Measurements from ENCODE around the gene ZNF513. TPM values are rescaled to one million over a fixed set of nuclear protein-coding genes. Genes with fewer than 3 reads are reported as not detected.
"Not testable (repeated sequence)": the region's sequence is repeated elsewhere in the genome, so short reads cannot be mapped to it uniquely, and the experiment has no call there.

Gene ZNF513
- 3.7 TPM for polyA plus RNA-seq (2012; ENCODE audit: missing spikeins)

GRCh38 chr2:27380626-27381545 is at the start of gene ZNF513:
Gene ZNF513 (minus strand): TSS chr2:27380734. CDS start chr2:27380526, 208 bp downstream.
- DNase-seq (ENCODE audit: insufficient read length) (peak; percentile 92), FAIRE-seq (peak; percentile 98)

GRCh38 chr2:27428978-27429541 is 48.5 kb upstream of the ZNF513 start:
- DNase-seq (ENCODE audit: insufficient read length), result peak; percentile 75
- FAIRE-seq, result peak; percentile 85

More at GRCh38 chr2:27380626-27381545, at the start of gene ZNF513:
- peak; percentile 74; the same call in 1 of the 2 replicates for TF ChIP-seq POLR2AphosphoS5 (IDR thresholded peaks at IDR 0.05; ENCODE audit: low read depth, low read length)
- no peak for TF ChIP-seq TAF1 (IDR thresholded peaks at IDR 0.05; ENCODE audit: borderline replicate concordance, low read depth, low read length)
- peak; percentile 67; the same call in 1 of the 2 replicates for TF ChIP-seq POLR2A (IDR thresholded peaks at IDR 0.05; ENCODE audit: low read depth, low read length)

DNA sequence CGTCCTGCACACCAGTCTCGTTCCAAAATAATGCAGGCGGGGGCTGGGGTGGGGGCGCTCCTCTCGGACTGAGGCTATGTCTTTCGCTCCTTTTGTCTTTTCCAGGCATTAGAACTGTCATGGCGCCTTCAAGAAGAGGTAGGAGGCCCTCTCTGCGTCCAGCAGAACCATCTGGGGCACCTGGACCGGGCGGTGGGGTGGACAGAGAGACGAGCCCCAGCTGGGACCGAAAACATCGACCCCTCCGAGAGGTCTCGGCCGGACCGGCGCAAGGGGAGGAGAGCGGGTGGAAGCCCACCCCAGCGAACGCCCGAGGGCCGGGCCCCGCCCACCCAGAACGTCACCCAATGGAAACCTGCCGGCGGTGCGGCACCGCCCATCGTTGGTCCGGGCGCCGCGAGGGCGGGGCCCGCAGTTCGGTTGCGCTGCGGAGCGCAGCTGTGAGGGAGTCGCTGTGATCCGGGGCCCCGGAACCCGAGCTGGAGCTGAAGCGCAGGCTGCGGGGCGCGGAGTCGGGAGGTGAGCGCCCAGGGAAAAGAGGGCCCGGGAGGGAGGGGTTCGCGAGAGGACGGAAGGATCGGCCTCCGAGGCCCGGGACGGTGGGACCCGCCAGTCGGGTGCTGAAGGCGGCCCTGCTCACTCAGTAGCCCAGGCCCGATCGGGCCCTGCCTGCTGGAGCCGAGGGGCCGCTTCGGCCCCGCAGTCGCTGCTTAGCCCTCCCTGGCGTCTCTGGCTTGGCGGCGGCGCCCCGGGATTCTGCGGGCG is 47.9 kb upstream of the ZNF513 start, which contains the start of gene NRBP1:
Gene NRBP1 (plus strand): TSS at position 419 of the 765 bp plus-strand sequence. CDS start 4,643 bp downstream, outside the sequence.
- TF ChIP-seq POLR2AphosphoS5 (IDR thresholded peaks at IDR 0.05; ENCODE audit: low read depth, low read length) (peak; percentile 73), POLR2A (IDR thresholded peaks at IDR 0.05; ENCODE audit: low read depth, low read length) (peak; percentile 82), TAF1 (IDR thresholded peaks at IDR 0.05; ENCODE audit: borderline replicate concordance, low read depth, low read length) (peak; percentile 69)
- DNase-seq (ENCODE audit: insufficient read length) (peak; percentile 83), FAIRE-seq (peak; percentile 95)

More at GRCh38 chr2:27428978-27429541, 48.5 kb upstream of the ZNF513 start:
- TF ChIP-seq TAF1 (IDR thresholded peaks at IDR 0.05; ENCODE audit: borderline replicate concordance, low read depth, low read length), result no peak
- TF ChIP-seq POLR2AphosphoS5 (IDR thresholded peaks at IDR 0.05; ENCODE audit: low read depth, low read length), result no peak
- TF ChIP-seq POLR2A (IDR thresholded peaks at IDR 0.05; ENCODE audit: low read depth, low read length), result no peak

DNA sequence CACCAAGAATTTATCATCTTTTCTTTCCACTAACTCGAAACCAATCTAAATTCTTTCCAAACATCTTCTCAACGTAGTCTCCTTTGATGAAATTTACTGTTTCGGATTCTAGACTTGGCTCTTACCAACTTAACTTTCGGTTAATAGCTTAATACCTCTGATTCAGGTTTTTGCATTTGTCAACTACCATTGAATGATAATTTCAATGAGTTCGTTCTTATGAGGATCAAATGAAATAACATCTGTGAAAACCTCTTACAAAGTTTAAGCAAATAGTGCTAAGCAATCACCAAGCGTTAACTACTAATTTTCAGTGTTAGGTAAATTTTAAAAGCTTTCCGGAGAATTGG is 47.3 kb upstream of the ZNF513 start:
- no peak for FAIRE-seq
- DNase-seq (ENCODE audit: insufficient read length), result no peak
- TF ChIP-seq POLR2AphosphoS5 (IDR thresholded peaks at IDR 0.05; ENCODE audit: low read depth, low read length) (no peak), TAF1 (IDR thresholded peaks at IDR 0.05; ENCODE audit: borderline replicate concordance, low read depth, low read length) (no peak), POLR2A (IDR thresholded peaks at IDR 0.05; ENCODE audit: low read depth, low read length) (no peak)

DNA sequence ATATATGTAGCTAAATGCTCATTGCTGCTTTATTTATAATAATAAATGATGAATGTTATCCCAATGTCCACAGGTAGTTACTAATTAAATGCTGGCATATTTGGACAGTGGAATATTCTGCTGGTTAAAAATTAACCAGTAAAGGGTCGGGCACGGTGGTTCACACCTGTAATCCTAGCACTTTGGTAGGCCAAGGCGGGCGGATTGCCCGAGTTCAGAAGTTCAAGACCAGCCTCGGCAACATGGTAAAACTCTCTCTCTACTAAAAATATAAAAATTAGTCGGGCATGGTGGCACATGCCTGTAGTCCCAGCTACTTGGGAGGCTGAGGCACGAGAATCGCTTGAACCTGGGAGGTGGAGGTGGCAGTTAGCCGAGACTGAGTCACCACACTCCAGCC is 44.5 kb upstream of the ZNF513 start:
- FAIRE-seq; DNase-seq (ENCODE audit: insufficient read length): not testable (repeated sequence)

DNA sequence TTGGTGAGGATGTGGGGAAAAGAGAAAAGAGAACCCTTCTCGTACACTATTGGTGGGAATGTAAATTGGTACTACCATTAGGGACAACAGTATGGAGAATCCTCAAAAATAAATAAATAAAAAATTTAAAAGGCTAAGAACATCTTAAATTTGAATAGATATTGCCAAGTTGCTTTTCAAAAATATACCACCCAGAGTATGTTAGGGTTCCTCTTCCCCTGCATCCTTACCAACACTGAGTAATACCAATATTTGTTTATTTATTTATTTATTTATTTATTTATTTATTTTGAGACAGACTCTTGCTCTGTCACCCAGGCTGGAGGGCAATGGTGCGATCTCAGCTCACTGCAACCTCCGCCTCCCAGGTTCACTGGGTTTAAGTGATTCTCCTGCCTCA is 42.4 kb upstream of the ZNF513 start:
- no peak for FAIRE-seq
- no peak for TF ChIP-seq TAF1 (IDR thresholded peaks at IDR 0.05; ENCODE audit: borderline replicate concordance, low read depth, low read length)
- no peak for TF ChIP-seq POLR2AphosphoS5 (IDR thresholded peaks at IDR 0.05; ENCODE audit: low read depth, low read length)
- no peak for TF ChIP-seq POLR2A (IDR thresholded peaks at IDR 0.05; ENCODE audit: low read depth, low read length)

DNA sequence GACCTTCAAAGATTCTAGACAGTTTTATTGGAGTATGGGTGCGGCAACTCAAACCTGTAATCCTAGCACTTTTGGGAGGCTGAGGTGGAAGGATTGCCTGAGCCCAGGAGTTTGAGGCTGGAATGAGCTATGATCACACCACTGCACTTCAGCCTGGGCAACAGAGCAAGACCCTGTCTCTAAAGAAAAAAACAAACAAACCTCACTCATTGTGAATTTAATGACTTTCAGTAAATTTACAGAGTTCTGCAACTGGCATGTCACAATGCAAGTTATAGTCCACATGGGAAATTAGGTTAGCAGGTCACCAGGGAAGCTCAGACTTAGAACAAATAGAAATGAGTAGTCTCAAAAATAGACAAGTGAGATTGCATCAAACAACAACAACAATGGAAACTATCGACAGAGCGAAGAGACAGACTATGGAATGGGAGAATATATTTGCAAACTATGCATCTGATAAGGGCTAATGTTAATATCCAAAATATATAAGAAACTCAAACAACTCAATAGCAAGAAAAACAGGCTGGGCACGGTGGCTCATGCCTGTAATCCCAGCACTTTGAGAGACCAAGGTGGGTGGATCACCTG is 41.2 kb upstream of the ZNF513 start:
- no peak for FAIRE-seq
- no peak for DNase-seq (ENCODE audit: insufficient read length)
- TF ChIP-seq POLR2A (IDR thresholded peaks at IDR 0.05; ENCODE audit: low read depth, low read length) (no peak), TAF1 (IDR thresholded peaks at IDR 0.05; ENCODE audit: borderline replicate concordance, low read depth, low read length) (no peak), POLR2AphosphoS5 (IDR thresholded peaks at IDR 0.05; ENCODE audit: low read depth, low read length) (no peak)

More for the DNA sequence above, 42.4 kb upstream of the ZNF513 start:
- no peak for DNase-seq (ENCODE audit: insufficient read length)

DNA sequence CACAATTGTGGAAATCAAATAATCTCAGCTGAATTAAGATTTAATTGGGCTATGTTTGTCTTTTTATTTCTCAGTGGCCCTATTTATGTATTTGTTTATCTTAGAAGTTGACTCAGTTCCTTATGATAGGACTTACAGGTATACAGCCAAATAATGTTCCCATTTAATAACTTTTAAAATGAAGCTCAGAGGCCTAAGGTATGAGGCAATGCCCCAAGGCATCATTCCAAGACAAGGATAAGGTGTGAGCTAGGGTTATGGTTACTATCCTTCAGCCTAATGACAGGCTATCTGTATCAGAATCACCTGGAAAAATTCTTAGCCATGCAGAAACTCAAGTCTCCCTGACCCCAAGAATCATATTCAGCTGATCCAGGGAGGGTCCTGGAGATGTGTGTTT is 40.5 kb upstream of the ZNF513 start:
- TF ChIP-seq TAF1 (IDR thresholded peaks at IDR 0.05; ENCODE audit: borderline replicate concordance, low read depth, low read length) (no peak), POLR2AphosphoS5 (IDR thresholded peaks at IDR 0.05; ENCODE audit: low read depth, low read length) (no peak), POLR2A (IDR thresholded peaks at IDR 0.05; ENCODE audit: low read depth, low read length) (no peak)
- DNase-seq (ENCODE audit: insufficient read length), result no peak
- FAIRE-seq, result no peak

DNA sequence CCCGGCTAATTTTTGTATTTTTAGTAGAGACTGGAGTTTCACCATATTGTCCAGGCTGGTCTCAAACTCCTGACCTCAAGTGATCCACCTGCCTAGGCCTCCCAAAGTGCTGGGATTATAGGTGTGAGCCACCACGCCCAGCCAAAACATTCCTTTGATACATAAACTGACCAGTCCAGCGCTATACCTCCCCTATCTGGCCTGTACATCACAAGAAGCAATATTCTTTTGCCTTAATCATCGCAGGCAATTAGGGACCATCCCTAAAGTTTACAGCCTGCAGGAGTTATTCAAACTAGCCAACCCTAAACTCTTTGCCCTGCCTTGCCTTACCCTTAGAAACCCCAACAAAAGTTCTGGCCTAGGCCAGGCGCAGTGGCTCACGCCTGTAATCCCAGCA is 35.6 kb upstream of the ZNF513 start:
- no peak for TF ChIP-seq TAF1 (IDR thresholded peaks at IDR 0.05; ENCODE audit: borderline replicate concordance, low read depth, low read length)
- TF ChIP-seq POLR2A (IDR thresholded peaks at IDR 0.05; ENCODE audit: low read depth, low read length), result no peak
- no peak for TF ChIP-seq POLR2AphosphoS5 (IDR thresholded peaks at IDR 0.05; ENCODE audit: low read depth, low read length)
- DNase-seq (ENCODE audit: insufficient read length) (no peak), FAIRE-seq (no peak)

- FAIRE-seq, result no peak
- TF ChIP-seq TAF1 (IDR thresholded peaks at IDR 0.05; ENCODE audit: borderline replicate concordance, low read depth, low read length), result no peak
- no peak for TF ChIP-seq POLR2AphosphoS5 (IDR thresholded peaks at IDR 0.05; ENCODE audit: low read depth, low read length)
- no peak for TF ChIP-seq POLR2A (IDR thresholded peaks at IDR 0.05; ENCODE audit: low read depth, low read length)
These were observed 32.1 kb upstream of the ZNF513 start for GRCh38 chr2:27412419-27413152.

More at GRCh38 chr2:27412419-27413152, 32.1 kb upstream of the ZNF513 start:
- no peak for DNase-seq (ENCODE audit: insufficient read length)
